ENCODE data around the gene LMF1.
"Not testable (repeated sequence)": the region's sequence is repeated elsewhere in the genome, so short reads cannot be mapped to it uniquely, and the experiment has no call there.

Gene LMF1

GRCh38 chr16:869823-870641, 100.8 kb downstream of the LMF1 start:
- DNase-seq (ENCODE audit: low read depth in 2 of 2): no peak

- no peak for DNase-seq (ENCODE audit: low read depth in 2 of 2)
These were observed 101.7 kb downstream of the LMF1 start for GRCh38 chr16:868846-869822.

GRCh38 chr16:868386-868755, 102.4 kb downstream of the LMF1 start:
- DNase-seq (ENCODE audit: low read depth in 2 of 2): no peak

GRCh38 chr16:867421-868385, 103.1 kb downstream of the LMF1 start:
- no peak for DNase-seq (ENCODE audit: low read depth in 2 of 2)

GRCh38 chr16:866252-866896, 104.4 kb downstream of the LMF1 start:
- no peak for DNase-seq (ENCODE audit: low read depth in 2 of 2)

GRCh38 chr16:865026-865425, 105.8 kb downstream of the LMF1 start:
- DNase-seq (ENCODE audit: low read depth in 2 of 2): no peak

- DNase-seq (ENCODE audit: low read depth in 2 of 2): no peak
These were observed 109.3 kb downstream of the LMF1 start for GRCh38 chr16:861446-861845.

- no peak for DNase-seq (ENCODE audit: low read depth in 2 of 2)
These were observed 109.9 kb downstream of the LMF1 start for GRCh38 chr16:860891-861290.

GRCh38 chr16:858971-859370, 111.8 kb downstream of the LMF1 start:
- DNase-seq (ENCODE audit: low read depth in 2 of 2): not testable (repeated sequence)

- DNase-seq (ENCODE audit: low read depth in 2 of 2): not testable (repeated sequence)
These were observed 112.3 kb downstream of the LMF1 start for GRCh38 chr16:858441-858840.

GRCh38 chr16:856811-857210, 114.0 kb downstream of the LMF1 start:
- no peak for DNase-seq (ENCODE audit: low read depth in 2 of 2)

- DNase-seq (ENCODE audit: low read depth in 2 of 2): no peak
These were observed 114.7 kb downstream of the LMF1 start for GRCh38 chr16:856101-856500.

GRCh38 chr16:855471-855870, 115.3 kb downstream of the LMF1 start:
- DNase-seq (ENCODE audit: low read depth in 2 of 2): no peak

- no peak for DNase-seq (ENCODE audit: low read depth in 2 of 2)
These were observed 115.9 kb downstream of the LMF1 start for GRCh38 chr16:854808-855410.

GRCh38 chr16:853981-854807, 116.6 kb downstream of the LMF1 start:
- DNase-seq (ENCODE audit: low read depth in 2 of 2): no peak

GRCh38 chr16:853306-853705, 117.5 kb downstream of the LMF1 start:
- DNase-seq (ENCODE audit: low read depth in 2 of 2): no peak

- no peak for DNase-seq (ENCODE audit: low read depth in 2 of 2)
These were observed 118.2 kb downstream of the LMF1 start for GRCh38 chr16:852451-853185.

- no peak for DNase-seq (ENCODE audit: low read depth in 2 of 2)
These were observed 118.9 kb downstream of the LMF1 start for GRCh38 chr16:851871-852270.

- no peak for DNase-seq (ENCODE audit: low read depth in 2 of 2)
These were observed 119.5 kb downstream of the LMF1 start for GRCh38 chr16:851209-851810.

Data from stimulated activated CD8-positive, alpha-beta memory T cell treated with anti-CD3 and anti-CD28 coated beads, Interleukin-7, amount 100 ng/mL, for 4 hours (primary cell).